NOMO-1 (cell line): ENCODE data around the gene NPTX1.

Experiments
- DNase-seq, 2 experiments: peaks; one replicate each; lab custom pipeline; 2025; ENCODE audit not compliant: unreplicated experiment in 2 of 2; lab: John Stamatoyannopoulos, UW

Gene NPTX1

DNA sequence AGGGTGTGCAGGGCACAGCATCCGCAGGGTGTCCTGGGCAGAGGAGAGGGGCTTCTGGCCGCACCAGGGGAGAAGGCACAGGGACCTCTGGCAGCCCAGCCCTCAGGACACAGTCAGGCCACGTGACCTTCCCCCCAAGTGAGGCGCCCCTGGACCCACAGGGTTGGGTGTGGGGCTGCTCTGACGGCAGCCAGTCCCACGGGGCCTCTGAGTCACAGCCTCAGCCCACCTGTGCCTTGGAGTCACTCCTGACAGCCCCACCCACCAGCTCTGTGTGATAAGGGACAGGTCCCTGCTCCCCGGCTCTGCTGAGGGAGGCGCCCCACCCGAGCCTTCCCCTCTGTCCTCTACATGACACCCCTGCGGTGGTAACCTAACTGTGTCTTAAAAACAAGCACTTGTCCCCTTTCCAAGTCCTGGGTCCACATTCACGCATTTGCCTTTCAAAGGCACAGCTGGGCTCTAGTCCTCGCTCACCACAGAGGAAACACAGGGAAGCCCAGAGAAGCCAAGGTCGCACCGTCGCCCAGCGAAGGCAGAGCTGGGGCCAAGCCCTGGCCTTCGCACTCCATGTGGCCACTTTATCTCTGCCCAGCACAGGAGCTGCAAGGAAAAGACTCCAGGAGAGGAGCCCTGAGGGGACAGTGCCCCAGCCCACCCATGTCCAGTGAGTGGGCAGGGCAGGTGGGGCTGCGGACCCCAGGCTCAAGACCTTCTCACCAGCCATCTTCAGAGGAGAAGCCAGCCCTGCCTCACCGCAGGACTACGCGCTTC, 5.1 kb upstream of the NPTX1 start:
- no peak for DNase-seq

GRCh38 chr17:80480248-80480647, 3.8 kb upstream of the NPTX1 start:
- no peak for DNase-seq

- no peak for DNase-seq
Observed at GRCh38 chr17:80479246-80479566, 2.8 kb upstream of the NPTX1 start.

DNA sequence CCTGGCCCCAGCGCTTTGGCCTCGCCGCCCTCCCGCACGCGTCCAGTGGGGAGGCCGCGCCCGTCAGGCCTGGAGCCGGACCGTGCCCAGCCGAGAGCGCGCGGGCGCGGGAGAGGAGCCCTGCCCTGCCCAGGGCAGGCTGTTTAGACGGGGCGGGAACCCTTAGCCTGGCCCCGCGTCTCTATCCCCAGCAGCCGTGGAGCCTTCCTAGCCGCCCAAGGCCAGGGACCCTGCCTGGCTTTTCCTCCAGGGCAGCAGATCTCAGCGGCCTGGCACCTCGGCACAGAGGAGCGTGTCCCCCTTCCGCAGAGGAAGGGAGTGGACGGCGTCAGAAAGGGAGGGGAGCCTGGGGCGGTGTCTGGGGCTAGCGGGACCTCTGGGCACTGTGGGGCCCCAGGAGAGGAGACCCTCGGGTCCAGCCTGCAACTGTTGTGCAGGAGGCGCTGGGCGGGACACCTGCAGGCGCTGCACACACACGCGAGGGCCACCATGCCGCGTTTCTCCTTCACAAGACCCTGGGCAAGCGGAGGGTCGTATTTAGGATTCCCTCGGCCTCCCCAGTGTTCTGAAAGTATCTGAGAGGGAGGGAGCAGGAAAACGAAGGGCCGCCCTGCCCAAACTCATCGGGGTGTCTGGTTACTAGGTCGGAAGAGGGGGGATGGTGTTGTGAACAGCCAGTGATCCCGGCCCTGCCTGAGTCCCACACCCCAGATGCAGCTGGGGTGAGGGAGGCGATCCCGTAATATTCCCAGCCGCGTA, 2.3 kb upstream of the NPTX1 start:
- DNase-seq = no peak

- no peak for DNase-seq
Observed at GRCh38 chr17:80477647-80478478, 1.5 kb upstream of the NPTX1 start.

DNA sequence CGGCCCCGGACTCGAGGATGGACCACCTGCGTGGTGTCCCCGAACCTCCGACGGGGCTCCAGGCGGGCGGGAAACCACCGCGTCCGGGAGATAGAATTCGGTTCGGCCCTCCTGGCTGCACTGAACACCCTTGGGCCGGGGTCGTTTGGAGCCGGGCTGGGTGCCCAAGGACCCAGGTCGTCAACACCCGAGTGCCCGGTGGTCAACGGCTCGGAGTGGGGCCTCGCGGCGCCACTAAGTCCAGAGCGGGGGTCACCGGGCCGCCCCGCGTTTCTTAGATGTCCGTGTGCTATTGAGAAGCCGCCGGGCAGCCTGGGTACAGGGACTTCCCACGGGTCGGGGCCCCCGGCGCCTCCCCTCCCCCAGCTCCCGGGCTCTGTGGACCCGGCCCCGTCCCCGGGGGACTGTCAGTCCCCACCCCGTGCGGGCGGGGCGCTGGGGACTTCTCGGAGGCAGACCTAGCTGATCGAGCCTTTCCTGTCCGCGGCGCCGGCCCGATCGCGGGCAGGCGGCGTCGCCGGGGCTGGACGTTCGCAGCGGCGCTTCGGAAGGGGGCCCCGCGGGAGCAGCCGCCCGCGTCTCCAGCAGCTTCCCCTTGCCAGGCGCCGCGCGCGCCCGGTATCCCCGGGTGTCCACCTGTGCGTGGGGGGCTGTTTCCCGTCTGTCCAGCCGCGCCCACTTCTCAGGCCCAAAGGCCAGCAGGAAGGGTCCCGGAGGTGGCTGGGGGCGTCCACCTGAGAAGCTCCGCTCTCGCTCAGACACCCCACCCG, 655 bp upstream of the NPTX1 start:
- DNase-seq = no peak

DNA sequence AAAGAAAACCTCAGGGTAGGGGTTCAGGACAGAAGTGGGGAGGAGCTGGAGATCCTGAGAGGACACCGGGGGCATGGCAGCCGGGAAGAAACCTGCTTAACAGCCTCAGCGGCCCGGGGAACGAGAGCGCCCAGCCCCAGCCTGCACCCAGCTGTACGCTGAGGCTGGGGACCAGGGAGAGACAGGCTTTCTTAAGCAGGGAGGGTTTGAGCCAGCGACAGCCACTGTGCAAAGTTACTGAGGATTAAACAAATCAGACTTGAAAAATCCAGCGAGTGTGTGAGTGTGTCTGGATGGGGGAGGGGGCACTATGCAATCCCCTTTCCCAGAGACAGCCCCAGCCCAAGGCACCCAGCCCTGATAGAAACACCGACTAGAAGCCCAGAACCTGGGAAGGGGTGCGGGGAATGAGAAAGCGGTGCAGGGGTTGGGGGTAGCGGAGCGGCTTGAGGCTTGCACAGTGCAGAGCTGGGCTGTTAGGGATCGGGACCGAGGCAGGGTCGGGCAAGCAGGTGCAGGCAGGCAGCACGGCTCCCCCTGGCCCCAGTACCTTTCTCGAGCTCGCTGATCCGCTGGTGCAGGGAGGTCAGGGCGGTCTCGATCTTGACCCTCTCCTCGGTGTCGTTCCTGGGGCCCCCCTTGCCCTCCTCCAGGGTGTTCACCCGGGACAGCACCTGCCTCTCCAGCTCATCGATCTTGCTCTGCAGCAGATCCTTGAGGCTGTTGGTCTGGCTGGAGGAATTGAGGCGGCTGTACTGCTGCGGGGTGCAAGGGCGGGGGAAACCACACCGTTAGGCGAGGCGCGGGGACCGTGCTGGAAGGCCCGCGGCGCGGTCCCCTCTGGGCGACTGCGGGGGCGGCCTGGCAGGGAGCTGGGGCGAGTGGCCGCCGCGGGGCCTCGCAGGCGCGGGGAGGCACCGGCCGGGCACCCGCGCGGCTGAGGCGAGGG, 1.2 kb downstream of the NPTX1 start:
- DNase-seq = no peak

- peak; percentile 30 to 50 for DNase-seq
Observed at GRCh38 chr17:80474231-80474960, 2.0 kb downstream of the NPTX1 start.

GRCh38 chr17:80473701-80474100, 2.7 kb downstream of the NPTX1 start:
- no peak for DNase-seq

DNA sequence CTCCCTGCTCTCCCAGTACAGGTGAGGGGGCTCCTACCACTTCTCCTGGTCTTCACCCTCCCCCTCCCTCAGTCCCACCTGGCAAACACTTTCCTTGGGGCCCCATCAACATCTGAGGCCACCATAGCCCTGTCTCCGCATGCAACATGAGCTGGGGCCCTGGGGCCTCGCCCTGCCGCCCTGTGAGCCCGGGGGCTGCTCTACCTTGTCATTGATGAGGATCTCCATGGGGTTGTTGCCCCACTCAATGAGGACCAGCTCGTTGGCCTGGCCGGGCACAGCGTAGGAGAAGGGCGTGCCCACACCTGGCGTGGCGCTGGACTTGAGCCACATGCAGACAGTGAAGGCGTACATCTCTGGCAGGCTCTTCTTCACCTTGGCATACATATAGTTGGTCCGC, 3.4 kb downstream of the NPTX1 start:
- DNase-seq = no peak

DNA sequence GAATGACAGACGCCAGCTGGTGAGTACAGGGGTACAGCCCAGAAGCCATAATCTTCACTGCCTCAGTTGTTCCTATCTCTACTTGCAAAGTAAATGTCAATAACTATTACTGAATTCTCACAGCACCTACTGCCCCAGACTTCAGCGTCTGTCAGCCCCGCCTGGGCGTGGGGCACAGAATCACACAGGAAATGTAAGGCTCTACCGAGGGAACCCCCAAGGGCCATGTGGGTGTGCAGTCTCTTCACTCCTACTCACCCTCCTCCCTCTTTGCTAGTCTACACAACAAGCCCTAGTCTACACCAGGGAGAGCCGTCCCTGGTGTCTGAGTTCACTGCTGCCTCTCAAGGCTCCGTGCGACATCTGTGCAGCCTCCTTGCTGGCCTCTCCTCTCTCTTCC, 4.5 kb downstream of the NPTX1 start:
- no peak for DNase-seq

- no peak for DNase-seq
Observed at GRCh38 chr17:80470603-80471002, 5.8 kb downstream of the NPTX1 start.

- DNase-seq = no peak
Observed at GRCh38 chr17:80469667-80470066, 6.7 kb downstream of the NPTX1 start.

GRCh38 chr17:80468781-80469493, 7.5 kb downstream of the NPTX1 start:
- DNase-seq = no peak

DNA sequence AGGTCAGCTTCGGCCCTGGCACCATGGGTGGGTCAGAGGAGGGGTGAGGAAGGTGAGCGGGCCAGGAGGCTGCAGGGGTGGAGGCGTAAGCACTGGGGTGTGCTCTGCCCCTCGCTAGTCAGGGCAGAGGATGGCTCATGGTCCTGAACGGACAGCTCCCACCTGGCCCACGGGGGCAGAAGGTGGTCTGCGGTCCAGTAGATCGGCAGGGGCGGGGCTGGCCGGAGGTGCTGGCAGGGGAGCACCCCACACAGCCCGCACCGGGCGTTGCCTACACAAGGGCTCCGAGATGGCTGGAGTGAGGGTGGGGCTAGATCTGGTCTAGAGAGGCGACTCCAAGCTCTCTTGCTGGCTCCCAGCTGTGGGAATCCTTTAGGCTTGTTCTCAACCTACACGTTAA, 8.2 kb downstream of the NPTX1 start:
- DNase-seq = no peak

DNA sequence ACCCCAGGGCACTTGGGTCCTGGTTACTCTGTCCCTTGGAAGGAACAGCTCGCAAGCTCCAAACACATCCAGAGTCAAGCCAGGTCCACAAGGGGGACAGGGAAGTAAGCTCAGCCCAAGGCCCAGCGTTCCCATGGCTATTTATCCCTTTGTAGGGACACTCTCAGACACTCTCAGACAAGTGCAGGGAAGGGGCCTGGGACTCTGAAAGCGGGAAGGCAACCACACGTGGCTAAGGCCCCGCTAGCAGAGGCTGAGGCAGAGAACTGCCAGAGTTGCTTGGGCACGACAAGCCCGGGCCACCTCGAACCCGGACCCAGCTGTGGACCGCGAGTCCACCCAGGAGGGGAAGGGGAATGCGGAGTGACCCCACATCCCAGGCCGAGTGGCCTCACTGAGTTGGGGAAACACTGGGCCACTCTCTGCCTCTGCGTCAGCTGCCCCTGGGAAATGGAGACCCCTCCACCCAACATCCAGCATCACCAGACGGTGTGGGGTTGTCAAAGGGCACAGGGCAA, 10.2 kb downstream of the NPTX1 start:
- DNase-seq = no peak

- DNase-seq = no peak
Observed at GRCh38 chr17:80465327-80465974, 11.0 kb downstream of the NPTX1 start.

- no peak for DNase-seq
Observed at GRCh38 chr17:80464486-80464885, 11.9 kb downstream of the NPTX1 start.
